Ishikawa (cell line): ENCODE measurements around the gene ANO3.

ENCODE experiments used
- CEBPB ChIP-seq: IDR thresholded peaks from 2 replicates; pipeline ENCODE4 v1.6.1; 2012
- CREB1 ChIP-seq: IDR thresholded peaks from 2 replicates; pipeline ENCODE4 v1.6.1; 2012; ENCODE audit warnings: low read depth
- EGR1 ChIP-seq: IDR thresholded peaks from 2 replicates; pipeline ENCODE4 v1.6.1; 2012
- EP300 ChIP-seq: IDR thresholded peaks from 2 replicates; pipeline ENCODE4 v1.6.1; 2012; ENCODE audit warnings: borderline replicate concordance
- FOXM1 ChIP-seq: IDR thresholded peaks from 2 replicates; pipeline ENCODE4 v1.6.1; 2012; ENCODE audit warnings: low read depth, borderline replicate concordance
- NFIC ChIP-seq: IDR thresholded peaks from 2 replicates; pipeline ENCODE4 v1.6.1; 2012
- RAD21 ChIP-seq: IDR thresholded peaks from 2 replicates; pipeline ENCODE4 v1.6.1; 2012; ENCODE audit warnings: low read depth
- REST ChIP-seq: IDR thresholded peaks from 2 replicates; pipeline ENCODE4 v1.6.1; 2012; ENCODE audit warnings: low read depth, mild to moderate bottlenecking
- TAF1 ChIP-seq: IDR thresholded peaks from 2 replicates; pipeline ENCODE4 v1.6.1; 2012; ENCODE audit warnings: low read depth, mild to moderate bottlenecking
- TCF12 ChIP-seq: IDR thresholded peaks from 2 replicates; pipeline ENCODE4 v1.6.1; 2012; ENCODE audit warnings: low read depth
- USF1 ChIP-seq: IDR thresholded peaks from 2 replicates; pipeline ENCODE4 v1.6.1; 2012
- YY1 ChIP-seq: IDR thresholded peaks from 2 replicates; pipeline ENCODE4 v1.6.1; 2012; ENCODE audit warnings: low read depth
- ZBTB7A ChIP-seq: IDR thresholded peaks from 2 replicates; pipeline ENCODE4 v1.6.1; 2012; ENCODE audit warnings: low read depth
- TF ChIP-seq, protein P1 (sequence below): IDR thresholded peaks from 2 replicates; pipeline ENCODE4 v1.6.1; 2012

DNA sequence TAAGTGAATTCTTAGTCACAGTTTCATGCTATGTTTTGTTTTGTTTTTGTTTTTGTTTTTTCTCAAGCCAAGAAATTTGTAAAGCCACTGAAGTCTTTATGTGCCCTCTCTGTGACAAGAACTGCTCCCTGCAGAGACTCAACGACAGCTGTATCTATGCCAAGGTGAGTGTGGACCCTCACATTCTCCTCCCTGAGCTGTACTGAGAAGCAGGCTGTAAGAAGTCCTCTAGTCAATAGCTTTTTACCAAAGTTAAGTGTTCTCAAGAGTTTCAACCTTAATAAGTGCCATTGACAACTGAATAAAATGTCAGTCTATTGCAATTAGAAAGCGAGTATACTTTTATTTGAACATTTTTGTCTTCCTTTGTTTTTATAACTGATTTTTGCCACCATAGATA, 221.3 kb downstream of the ANO3 start:
- TF ChIP-seq YY1 (no peak), EP300 (no peak), REST (no peak), USF1 (no peak), CEBPB (no peak), TCF12 (no peak), TAF1 (no peak), FOXM1 (no peak), EGR1 (no peak), RAD21 (no peak), CREB1 (no peak), ZBTB7A (no peak), NFIC (no peak)
- TF ChIP-seq, protein P1, sequence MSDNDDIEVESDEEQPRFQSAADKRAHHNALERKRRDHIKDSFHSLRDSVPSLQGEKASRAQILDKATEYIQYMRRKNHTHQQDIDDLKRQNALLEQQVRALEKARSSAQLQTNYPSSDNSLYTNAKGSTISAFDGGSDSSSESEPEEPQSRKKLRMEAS, result no peak
